Panc1 (cell line): Measurements from ENCODE around the gene SSH2. TPM values are rescaled to one million over a fixed set of nuclear protein-coding genes. Genes with fewer than 3 reads are reported as not detected.
"Not testable (repeated sequence)": the region's sequence is repeated elsewhere in the genome, so short reads cannot be mapped to it uniquely, and the experiment has no call there.

Source experiments
- ATAC-seq: fragments of 200-7000 bp; cut with Tn5 transposase; 2 replicates; pipeline ENCODE4 v1.9.1; 2020; ENCODE audit warnings: mild to moderate bottlenecking, moderate library complexity
- BruUV-seq: library from RNA; stranded (reverse); fragments of 400-500 nt; replicated peaks from 2 replicates; lab custom pipeline; 2021; lab: Mats Ljungman, UMichigan
- CTCF ChIA-PET: fragments of 300-600 bp; sonication (Branson Sonifier 250); formaldehyde crosslinking; loops from one replicate; lab custom pipeline; 2022; ENCODE audit warnings: antibody characterized with exemption; lab: Charles Lee
- POLR2A ChIA-PET: fragments of 300-600 bp; sonication (Branson Sonifier 250); formaldehyde crosslinking; loops from one replicate; lab custom pipeline; 2022; ENCODE audit warnings: antibody characterized with exemption; lab: Charles Lee
- DNase-seq: peaks from one replicate; pipeline ENCODE4 v3.0.0-alpha.2; 2010; ENCODE audit warnings: low read depth, low spot score
- H3K27ac ChIP-seq: 2 replicates; pipeline ENCODE4 v1.5.1; 2011; ENCODE audit warnings: mild to moderate bottlenecking, low read length, inconsistent platforms
- H3K27me3 ChIP-seq: fragments of 200-500 bp; sonication (Bioruptor generic); 2 replicates; pipeline ENCODE4 v1.6.0; 2014; ENCODE audit warnings: low read length, inconsistent platforms; ENCODE audit not compliant: control insufficient read depth, insufficient read depth
- H3K36me3 ChIP-seq: fragments of 200-500 bp; sonication (Bioruptor generic); 2 replicates; pipeline ENCODE4 v1.5.1; 2014; ENCODE audit warnings: inconsistent platforms, mild to moderate bottlenecking, low read length, moderate library complexity; ENCODE audit not compliant: control insufficient read depth, insufficient read depth
- H3K4me1 ChIP-seq: 2 replicates; pipeline ENCODE4 v1.5.1; 2011; ENCODE audit warnings: inconsistent platforms, mild to moderate bottlenecking, low read length, moderate library complexity; ENCODE audit not compliant: control insufficient read depth, insufficient read depth
- H3K4me3 ChIP-seq, 2 experiments: 2 replicates each; pipeline ENCODE4 v1.5.1; 2011 to 2012; ENCODE audit warnings: low read depth in 2 of 2, low read length in 2 of 2, mild to moderate bottlenecking in 2 of 2, inconsistent platforms in 1 of 2, moderate library complexity in 1 of 2
- H3K9me3 ChIP-seq: fragments of 200-500 bp; sonication (Bioruptor generic); 2 replicates; pipeline ENCODE4 v1.5.1; 2014; ENCODE audit warnings: low read depth, mild to moderate bottlenecking, inconsistent platforms, low read length, moderate library complexity; ENCODE audit not compliant: control insufficient read depth, insufficient read depth
- CTCF ChIP-seq: fragments of 450-650 bp; IDR thresholded peaks from 2 replicates; pipeline ENCODE4 v1.5.1; 2017; ENCODE audit warnings: mild to moderate bottlenecking
- POLR2AphosphoS5 ChIP-seq: IDR thresholded peaks from 2 replicates; pipeline ENCODE4 v1.6.1; 2012; ENCODE audit warnings: mild to moderate bottlenecking, low read depth, low read length, moderate library complexity
- REST ChIP-seq, 2 experiments: IDR thresholded peaks; 2 replicates each; pipeline ENCODE4 v1.6.1; 2011 to 2012; ENCODE audit warnings: low read depth in 2 of 2, control low read depth in 1 of 2, low read length in 1 of 2, mild to moderate bottlenecking in 1 of 2, moderate library complexity in 1 of 2; ENCODE audit not compliant: insufficient read depth in 1 of 2
- SIN3A ChIP-seq: IDR thresholded peaks from 2 replicates; pipeline ENCODE4 v1.6.1; 2012; ENCODE audit warnings: low read depth, mild to moderate bottlenecking, low read length, moderate library complexity, borderline replicate concordance; ENCODE audit not compliant: insufficient read depth
- TCF7L2 ChIP-seq: IDR thresholded peaks from 2 replicates; pipeline ENCODE4 v1.6.1; 2011; ENCODE audit warnings: mild to moderate bottlenecking, low read depth, low read length, inconsistent platforms
- in situ Hi-C: cut with HindIII; loops from 2 replicates; pipeline ENCODE4 v1.10.0; 2016; ENCODE audit warnings: low sequenced_read_pairs, low pct_unique_long_range_greater_than_20kb
- intact Hi-C: fragments of 100-400 bp; cut with micrococcal nuclease; formaldehyde crosslinking; loops from one replicate; pipeline ENCODE4 v1.10.0; 2022; ENCODE audit not compliant: unreplicated experiment
- total RNA-seq: library from RNA; stranded (reverse); gene quantifications from one replicate; pipeline ENCODE4 v1.2.1, GENCODE V29; 2021; ENCODE audit not compliant: unreplicated experiment

SSH2 gene
- total RNA-seq, 1 experiment from 2014 or later, result 30.6 TPM

GRCh38 chr17:29653995-29654714, 275.9 kb downstream of the SSH2 start:
- POLR2A ChIA-PET, result no interaction called here
- in situ Hi-C loops, result no loop called here

GRCh38 chr17:29652976-29653375, 277.1 kb downstream of the SSH2 start:
- no peaks in the 10 kb centered on the region for H3K4me1 ChIP-seq
- no peaks in the 10 kb centered on the region for H3K27me3 ChIP-seq
- intact Hi-C loops (no loop called here), in situ Hi-C loops (no loop called here)
- ChIA-PET POLR2A (no interaction called here), CTCF (no interaction called here)
- ATAC-seq (no peak), DNase-seq (no peak)
- no peak overlapping the region for H3K27ac ChIP-seq
- H3K9me3 ChIP-seq, result no peaks in the 10 kb centered on the region
- TF ChIP-seq SIN3A (no peak), POLR2AphosphoS5 (no peak), REST (IDR thresholded peaks at IDR 0.05; ENCODE audit: insufficient read depth in 1 of 2, low read depth in 2 of 2, low read length in 1 of 2) (no peak), CTCF (no peak), TCF7L2 (no peak)
- BruUV-seq, result no TSS peak
- no peaks in the 10 kb centered on the region for H3K36me3 ChIP-seq
- H3K4me3 ChIP-seq, result no peak overlapping the region

More at GRCh38 chr17:29653995-29654714, 275.9 kb downstream of the SSH2 start:
- CTCF ChIA-PET, result no interaction called here
- ATAC-seq, result no peak
- Histone ChIP-seq H3K4me3 (no peak overlapping the region), H3K36me3 (no peaks in the 10 kb centered on the region), H3K9me3 (no peaks in the 10 kb centered on the region), H3K4me1 (no peaks in the 10 kb centered on the region), H3K27ac (no peak overlapping the region), H3K27me3 (no peaks in the 10 kb centered on the region)
- BruUV-seq, result no TSS peak
- intact Hi-C loops, result no loop called here
- TF ChIP-seq TCF7L2 (no peak), REST (IDR thresholded peaks at IDR 0.05; ENCODE audit: insufficient read depth in 1 of 2, low read depth in 2 of 2, low read length in 1 of 2) (no peak), CTCF (no peak), SIN3A (no peak), POLR2AphosphoS5 (no peak)
- no peak for DNase-seq

GRCh38 chr17:29651913-29652312, 278.1 kb downstream of the SSH2 start:
- ATAC-seq, H3K9me3 ChIP-seq, H3K4me3 ChIP-seq, DNase-seq, H3K36me3 ChIP-seq, H3K27me3 ChIP-seq, CTCF ChIA-PET, in situ Hi-C loops, intact Hi-C loops, BruUV-seq, H3K4me1 ChIP-seq, H3K27ac ChIP-seq: not testable (repeated sequence)
- POLR2A ChIA-PET, result interaction anchor here (0.6 kb wide), 1 partner anchor 129 kb away, joined by 8 read pairs; no protein-coding TSS in a partner anchor
